Measurements from ENCODE around the gene AQR.
A peak's percentile ranks its signal among the peaks of the same experiment; 100 is the strongest.
"Not testable (repeated sequence)": the region's sequence is repeated elsewhere in the genome, so short reads cannot be mapped to it uniquely, and the experiment has no call there.

Gene AQR

DNA sequence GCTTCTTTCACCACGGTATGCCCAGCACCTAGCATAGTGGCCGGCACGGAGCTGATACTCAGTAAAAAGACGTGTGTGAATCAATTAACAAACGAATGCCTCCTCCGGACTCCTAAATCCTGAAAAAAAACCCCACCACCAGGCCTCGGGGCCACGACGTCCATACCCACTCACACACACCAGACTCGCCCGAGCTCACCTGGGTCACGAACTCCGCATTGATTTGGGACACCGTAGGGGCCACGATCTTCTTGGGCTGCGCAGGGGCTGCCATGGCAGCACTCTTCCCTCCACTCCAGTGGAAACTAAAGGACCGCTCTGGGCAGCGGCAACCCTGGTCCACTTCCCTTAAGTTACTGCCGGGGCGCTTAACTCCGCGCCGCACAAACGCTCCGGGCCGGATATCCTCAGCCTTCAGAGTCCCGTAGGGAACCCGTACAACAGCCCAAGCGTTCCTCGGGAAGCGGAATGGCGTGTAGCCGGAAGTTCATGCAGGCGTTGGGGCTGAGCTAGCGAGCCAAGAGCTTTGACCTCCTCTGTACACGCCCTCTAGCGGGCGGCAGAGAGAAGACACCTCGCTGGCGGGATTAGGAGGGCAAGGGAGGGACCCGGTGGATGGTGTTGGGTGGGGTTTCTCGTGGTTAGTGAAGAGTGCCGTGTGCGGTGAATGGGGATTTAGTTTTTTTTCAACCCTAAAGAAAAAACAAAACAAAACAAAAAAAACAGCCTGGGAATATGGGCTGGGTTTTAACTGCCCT, at the start of gene AQR:
Gene AQR, minus strand, starts transcription at position 403 of the 758 bp plus-strand sequence. Its CDS starts 129 bp downstream, at position 274.
- DNase-seq (ENCODE audit: low read depth in 2 of 2) = peak; percentile 79 to 84

DNA sequence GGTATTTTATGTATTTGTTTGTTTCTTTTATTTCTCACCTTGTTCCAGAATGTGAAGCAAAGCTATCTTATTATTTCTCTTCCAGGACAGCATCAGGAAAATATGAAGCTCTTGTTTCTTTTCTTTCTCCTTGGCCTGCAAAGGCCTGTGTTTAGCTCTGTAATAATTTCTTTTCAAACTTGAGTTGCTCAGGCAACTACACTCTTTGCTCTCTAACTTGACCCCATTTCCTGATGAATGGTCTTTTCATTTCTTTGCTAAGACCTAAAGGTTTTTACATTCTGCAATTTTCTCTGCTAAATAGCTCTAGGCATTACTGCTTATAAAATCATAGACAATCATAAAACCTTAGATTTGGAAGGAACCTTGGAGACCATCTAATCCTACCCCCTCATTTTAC, 44.7 kb upstream of the AQR start:
- no peak for DNase-seq (ENCODE audit: low read depth in 2 of 2)

GRCh38 chr15:35013370-35013769, 43.8 kb upstream of the AQR start:
- no peak for DNase-seq (ENCODE audit: low read depth in 2 of 2)

DNA sequence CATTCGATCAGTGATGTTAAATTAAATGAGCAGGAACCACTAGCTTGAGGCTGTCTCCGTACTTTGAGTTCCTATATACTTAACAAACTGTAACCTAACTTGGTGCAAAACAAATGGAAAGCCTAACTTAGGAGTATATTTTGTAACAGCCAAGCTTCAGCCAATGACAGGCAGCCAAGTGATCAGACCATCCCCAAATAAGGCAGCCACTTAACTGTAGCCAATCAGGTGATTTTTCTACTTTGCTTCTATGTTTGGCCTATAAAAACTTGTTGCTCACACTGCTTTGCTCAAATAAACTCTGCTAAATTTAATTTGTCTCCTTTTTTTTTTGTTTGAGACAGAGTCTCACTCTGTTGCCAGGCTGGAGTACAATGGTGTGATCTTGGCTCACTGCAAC, 37.9 kb upstream of the AQR start:
- no peak for DNase-seq (ENCODE audit: low read depth in 2 of 2)

DNA sequence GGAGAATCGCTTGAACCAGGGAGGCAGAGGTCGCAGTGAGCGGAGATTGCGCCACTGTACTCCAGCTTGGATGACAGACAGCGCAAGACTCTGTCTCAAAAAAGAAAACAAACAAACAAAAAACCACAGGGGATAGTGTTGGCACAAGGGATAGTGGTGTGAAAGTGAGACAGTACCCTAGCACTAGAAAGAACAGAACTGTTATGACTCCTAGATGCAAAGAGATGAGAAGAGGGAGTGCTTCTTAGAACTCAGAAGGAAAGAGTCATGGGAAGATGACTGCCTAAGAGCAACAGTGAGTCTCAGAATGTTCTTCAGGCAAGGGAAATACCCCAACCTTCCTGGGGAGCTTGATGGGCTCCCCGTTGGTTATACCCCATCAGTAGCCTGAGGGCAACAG, 36.4 kb upstream of the AQR start:
- no peak for DNase-seq (ENCODE audit: low read depth in 2 of 2)

- DNase-seq (ENCODE audit: low read depth in 2 of 2) = no peak
Measured at GRCh38 chr15:35003928-35004327, 34.4 kb upstream of the AQR start.

DNA sequence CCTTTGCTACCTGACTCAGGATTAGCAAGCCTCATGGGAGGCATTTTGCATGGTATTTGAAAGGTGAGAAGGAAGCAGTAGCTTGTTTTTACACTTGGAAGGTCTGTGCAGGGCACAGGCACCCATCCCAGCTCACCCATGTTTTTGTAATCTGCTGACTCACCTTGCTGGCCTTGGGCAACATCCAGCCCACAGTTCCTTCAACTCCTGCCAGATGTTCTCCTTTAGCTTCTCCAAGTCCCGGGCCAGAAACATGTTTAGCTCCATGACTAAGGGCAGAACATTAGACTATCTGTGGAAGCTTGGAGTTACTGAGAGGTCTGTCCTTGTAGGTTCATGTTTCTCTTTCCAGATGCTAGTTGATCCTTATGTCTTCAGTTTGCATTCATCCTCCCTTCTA, 31.0 kb upstream of the AQR start:
- no peak for DNase-seq (ENCODE audit: low read depth in 2 of 2)

DNA sequence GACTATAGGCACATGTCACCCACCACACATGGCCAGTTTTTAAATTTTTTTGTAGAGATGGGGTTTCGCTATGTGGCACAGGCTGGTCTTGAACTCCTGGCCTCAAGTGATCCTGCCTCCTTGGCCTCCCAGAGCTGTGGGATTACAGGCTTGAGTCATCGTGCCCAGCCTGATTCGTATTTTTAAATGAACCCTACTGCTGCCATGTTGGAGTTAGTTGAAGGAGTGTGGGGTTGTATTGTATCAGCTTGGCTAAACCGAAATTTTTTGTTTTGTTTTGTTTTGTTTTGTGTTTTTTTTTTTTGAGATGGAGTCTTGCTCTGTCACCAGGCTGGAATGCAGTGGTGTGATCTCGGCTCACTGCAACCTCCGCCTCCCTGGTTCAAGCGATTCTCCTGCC, 30.4 kb upstream of the AQR start:
- DNase-seq (ENCODE audit: low read depth in 2 of 2) = no peak

DNA sequence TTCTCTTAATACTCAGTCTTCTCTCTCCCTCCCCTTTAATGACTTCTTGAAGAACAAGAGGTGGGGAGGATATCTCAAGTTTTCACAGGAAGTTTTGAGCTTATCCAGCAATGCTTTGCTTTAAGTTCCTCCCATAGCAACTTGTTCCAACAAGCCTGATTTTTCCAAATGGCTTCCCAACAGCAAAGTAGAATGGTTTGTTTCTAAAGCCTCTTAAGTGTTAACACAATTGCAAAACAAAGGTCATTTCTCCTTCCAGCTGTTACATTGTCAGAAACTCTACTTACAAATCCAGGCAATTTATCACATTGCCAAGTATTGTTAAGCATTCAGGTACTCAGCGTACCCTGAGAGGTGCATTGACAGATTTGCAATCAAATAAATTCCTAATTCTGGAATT, 25.4 kb upstream of the AQR start:
- DNase-seq (ENCODE audit: low read depth in 2 of 2) = no peak

DNA sequence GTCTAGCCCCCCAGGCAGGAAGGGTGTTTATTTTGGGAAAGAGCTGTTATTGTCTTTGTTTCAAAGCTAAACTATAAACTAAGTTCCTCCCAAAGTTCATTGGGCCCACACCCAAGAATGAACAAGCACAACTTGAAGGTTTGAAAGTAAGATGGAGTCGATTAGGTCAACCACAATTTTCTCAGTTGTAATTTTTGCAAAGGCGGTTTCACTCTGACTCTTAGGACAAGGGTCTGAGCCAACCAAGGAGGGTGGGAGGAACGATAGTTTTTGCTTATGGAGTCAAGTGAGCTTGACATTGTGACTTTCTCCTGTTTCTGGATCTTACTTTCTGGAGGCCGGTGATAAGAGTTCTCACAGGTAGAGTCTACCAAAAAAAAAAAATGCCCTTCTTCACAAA, 24.3 kb upstream of the AQR start:
- DNase-seq (ENCODE audit: low read depth in 2 of 2) = no peak

GRCh38 chr15:34993412-34993811, 23.9 kb upstream of the AQR start:
- no peak for DNase-seq (ENCODE audit: low read depth in 2 of 2)

DNA sequence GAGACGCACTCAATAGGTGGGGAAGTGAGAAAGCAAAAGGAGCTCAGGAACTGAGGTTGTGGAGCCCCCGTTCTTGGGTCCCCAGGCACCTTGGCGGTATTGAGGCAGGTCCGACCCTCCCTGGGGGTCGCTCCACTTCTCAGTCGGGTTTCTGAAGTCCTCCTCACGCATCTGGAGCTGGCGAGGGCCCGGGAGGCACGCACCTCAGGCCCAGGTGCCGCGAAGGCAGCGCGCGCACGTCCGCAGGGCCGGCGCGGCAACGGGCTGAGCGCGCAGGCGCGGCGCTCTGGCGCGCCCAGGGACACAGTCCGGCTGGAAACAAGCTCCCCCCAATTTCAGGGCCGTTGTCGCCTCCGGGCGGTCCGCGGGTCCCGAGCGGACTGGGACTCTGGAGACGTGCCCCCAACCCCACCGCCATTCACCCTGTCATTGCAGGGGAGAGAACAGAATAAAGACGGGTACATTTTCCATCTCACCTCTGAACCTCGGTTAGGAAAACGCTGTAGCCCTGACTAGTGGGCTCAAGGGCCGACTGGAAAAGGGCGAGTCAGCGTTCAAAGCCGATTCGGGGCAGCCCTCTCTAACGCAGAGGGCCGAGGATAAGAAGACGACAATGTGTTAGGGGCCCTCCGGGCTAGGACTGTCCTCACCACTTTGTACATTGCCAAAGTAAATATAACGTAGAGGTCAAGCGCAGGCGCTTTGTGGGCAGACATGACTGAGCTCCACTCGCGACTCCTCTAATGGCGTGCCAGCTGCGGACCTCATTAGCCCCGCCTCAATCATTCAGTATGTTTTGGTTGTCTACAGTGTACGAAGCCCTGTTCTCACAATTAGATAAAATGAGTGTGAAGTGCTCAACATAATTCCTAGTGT, 18.7 kb upstream of the AQR start, which contains the start of gene ZNF770:
Gene ZNF770, minus strand, starts transcription at position 261 of the 876 bp plus-strand sequence. CDS start 4,853 bp downstream, outside the sequence.
- DNase-seq (ENCODE audit: low read depth in 2 of 2) = peak; percentile 42 to 67

- DNase-seq (ENCODE audit: low read depth in 2 of 2) = no peak
Measured at GRCh38 chr15:34987609-34988026, 18.1 kb upstream of the AQR start.

DNA sequence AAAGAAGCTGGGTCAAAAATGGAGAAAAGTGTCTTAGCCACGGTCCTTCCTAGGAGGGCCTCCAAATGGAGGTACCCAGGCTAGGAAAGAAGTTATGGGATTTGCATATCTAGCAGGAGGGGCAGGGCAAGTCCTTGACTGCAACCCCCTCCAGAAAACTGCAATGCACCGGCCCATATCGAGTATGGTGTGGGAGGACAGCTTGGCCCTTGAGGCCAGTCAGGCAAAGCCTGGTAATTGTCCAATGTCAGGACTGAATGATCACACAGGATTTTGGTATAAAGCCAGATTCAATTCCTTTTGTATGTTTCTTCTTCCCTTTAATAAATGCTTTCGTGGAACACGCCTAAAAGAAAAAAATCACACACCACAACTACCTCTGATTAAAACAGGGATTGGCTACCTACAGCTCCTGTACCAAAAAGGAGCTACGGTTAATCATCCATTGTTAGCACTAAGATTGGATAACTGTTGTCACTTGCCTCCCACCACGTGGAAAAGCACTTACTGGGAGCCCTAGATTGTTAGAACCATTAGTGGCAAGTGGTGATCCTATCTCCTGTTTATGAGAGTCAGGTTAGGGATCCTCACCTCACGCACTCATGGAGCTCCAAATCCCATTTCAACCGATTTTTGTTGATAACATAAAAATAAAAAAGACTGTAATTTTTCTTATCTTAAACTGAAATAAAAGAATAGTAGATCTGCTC, 17.4 kb upstream of the AQR start:
- no peak for DNase-seq (ENCODE audit: low read depth in 2 of 2)

DNA sequence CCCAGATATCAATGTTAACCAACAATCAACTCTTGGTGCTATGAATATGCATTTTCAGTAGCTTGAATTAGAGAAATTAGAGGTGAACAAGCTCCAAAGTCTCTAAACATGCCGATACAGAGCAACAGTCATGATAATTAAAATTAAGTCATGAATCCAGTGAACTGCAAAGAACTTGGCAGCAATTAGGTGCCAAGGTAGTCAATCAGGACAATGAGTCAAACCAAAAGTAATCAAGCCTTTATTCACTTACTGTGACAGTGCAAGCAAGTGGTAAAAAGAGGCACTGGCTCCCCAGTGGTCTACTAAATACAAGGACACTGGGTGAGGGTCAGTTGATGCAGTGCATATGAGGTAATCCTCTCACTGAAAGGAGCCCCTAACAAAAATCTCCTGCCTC, 16.8 kb upstream of the AQR start:
- no peak for DNase-seq (ENCODE audit: low read depth in 2 of 2)

DNA sequence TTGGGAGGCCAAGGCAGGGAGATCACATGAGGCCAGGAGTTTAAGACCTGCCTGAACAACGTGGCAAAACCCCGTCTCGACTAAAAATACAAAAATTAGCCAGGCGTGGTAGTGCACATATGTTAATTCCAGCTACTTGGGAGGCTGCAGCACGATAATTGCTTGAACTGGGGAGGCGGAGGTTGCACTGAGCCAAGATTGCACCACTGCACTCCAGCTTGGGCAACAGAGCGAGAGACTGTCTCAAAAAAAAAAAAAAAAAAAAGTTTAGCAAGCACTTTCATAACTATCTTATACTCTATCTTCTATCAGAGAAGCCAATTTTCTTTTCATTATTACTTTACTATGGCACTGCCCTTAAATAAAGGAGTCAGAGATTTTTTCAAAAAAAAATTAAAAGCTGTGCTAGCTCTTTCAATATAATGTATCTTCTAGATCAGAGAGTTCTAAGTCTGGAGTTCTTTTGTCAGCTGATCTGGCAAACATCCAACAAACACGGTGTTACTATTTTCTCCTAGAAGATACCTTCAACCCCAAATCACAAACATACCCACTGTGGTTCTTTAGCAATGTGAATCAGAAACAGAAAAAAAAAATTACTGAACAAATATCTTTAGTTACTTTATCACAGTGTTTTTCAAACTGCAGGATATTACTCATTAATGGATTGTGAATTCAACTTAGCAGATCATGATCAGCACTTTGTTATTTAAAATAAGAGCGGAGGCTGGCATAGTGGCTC, 15.5 kb upstream of the AQR start:
- no peak for DNase-seq (ENCODE audit: low read depth in 2 of 2)

GRCh38 chr15:34976743-34977142, 7.2 kb upstream of the AQR start:
- DNase-seq (ENCODE audit: low read depth in 2 of 2) = no peak

DNA sequence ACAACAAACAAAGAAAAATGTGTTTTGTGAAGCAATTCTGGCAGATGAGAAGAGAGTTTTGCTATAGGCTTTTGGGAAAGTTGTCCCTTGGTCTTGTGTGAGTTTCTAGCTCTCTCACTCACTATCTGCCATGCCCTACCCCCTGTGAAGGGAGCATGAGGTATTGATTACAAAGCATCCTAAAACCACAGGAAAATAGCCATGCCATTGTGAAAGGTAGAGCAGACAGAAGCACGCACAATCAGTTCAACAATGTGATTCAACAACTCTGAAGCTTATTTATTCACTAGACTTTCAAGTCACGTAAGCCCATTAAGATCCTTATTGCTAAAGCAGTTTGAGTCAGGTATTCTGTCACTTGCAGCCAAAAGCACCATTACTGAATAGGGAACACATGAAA, 6.5 kb upstream of the AQR start:
- DNase-seq (ENCODE audit: low read depth in 2 of 2) = no peak

DNA sequence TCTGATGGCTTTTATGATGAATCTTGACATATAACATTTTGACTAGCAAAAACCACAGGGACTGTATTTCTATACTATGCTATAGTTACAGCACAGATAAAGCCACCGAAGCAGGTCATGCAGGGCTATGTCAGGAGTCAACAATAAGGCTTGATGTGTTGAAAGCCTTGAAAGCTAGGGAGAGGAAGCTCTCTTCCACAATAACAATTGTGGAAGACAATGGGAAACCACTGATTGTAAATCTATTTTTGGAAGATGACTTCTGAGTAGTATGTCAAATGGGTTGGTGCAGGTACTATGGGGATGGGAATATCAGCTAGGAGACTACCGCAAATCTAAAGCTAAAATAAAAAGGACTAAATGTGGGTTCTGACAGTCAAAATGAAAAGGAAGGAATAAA, 4.0 kb upstream of the AQR start:
- DNase-seq (ENCODE audit: low read depth in 2 of 2) = no peak

- not testable (repeated sequence) for DNase-seq (ENCODE audit: low read depth in 2 of 2)
Measured at GRCh38 chr15:34970098-34970643, 629 bp upstream of the AQR start.

GRCh38 chr15:34964277-34964676, 5.3 kb downstream of the AQR start:
- no peak for DNase-seq (ENCODE audit: low read depth in 2 of 2)

All from stimulated activated CD8-positive, alpha-beta memory T cell treated with anti-CD3 and anti-CD28 coated beads, Interleukin-15, amount 100 ng/mL, for 4 hours (primary cell).